K562 (cell line): ENCODE results near the gene GPM6B. TPM values are rescaled to one million over a fixed set of nuclear protein-coding genes. Genes with fewer than 3 reads are reported as not detected.

ENCODE experiments used
- ATAC-seq: fragments of 200-7000 bp; cut with Tn5 transposase; 3 replicates; pipeline ENCODE4 v1.9.1; 2020; ENCODE audit warnings: moderate library complexity
- BruUV-seq: library from RNA; stranded (reverse); fragments of 400-500 nt; replicated peaks from 2 replicates; lab custom pipeline; 2021; lab: Mats Ljungman, UMichigan
- CTCF ChIA-PET: fragments of 300-600 bp; formaldehyde crosslinking; extraction: SDS; loops from one replicate; lab custom pipeline; 2021; ENCODE audit warnings: low intra/inter-chr PET ratio; lab: Yijun Ruan, JAX
- POLR2A ChIA-PET: fragments of 300-600, 350-650 bp; sonication (Branson Sonifier 250); formaldehyde crosslinking; extraction: SDS; loops from one replicate; lab custom pipeline; 2021; ENCODE audit warnings: antibody characterized with exemption, inconsistent platforms; lab: Yijun Ruan, JAX
- DNase-seq, 4 experiments: peaks; one replicate each; pipeline versions ENCODE4 v3.0.0 to v3.0.0-alpha.2; 2011 to 2018; ENCODE audit warnings: low spot score in 3 of 4, mixed read lengths in 3 of 4; ENCODE audit errors: extremely low read depth in 1 of 4
- FAIRE-seq: peaks from 2 replicates; lab custom pipeline; 2011; peaks lifted over from hg19 to GRCh38; lab: Jason Lieb, UNC
- H2AFZ ChIP-seq: 2 replicates; pipeline ENCODE4 v1.6.0; 2011; ENCODE audit warnings: low read depth, low read length, control low read depth, inconsistent platforms
- H3K27ac ChIP-seq: fragments of 200-600 bp; 3 replicates; pipeline ENCODE4 v1.8.0; 2011; ENCODE audit warnings: low read depth, mild to moderate bottlenecking, control low read depth, inconsistent platforms, low read length, moderate library complexity, mixed read lengths; ENCODE audit errors: extremely low read depth
- H3K27me3 ChIP-seq, 2 experiments: fragments of 300-600 bp in 1 of 2; 2 replicates in 1 of 2; 3 replicates in 1 of 2; pipeline versions ENCODE4 v1.6.0 to v1.8.0; 2011; ENCODE audit warnings: inconsistent platforms in 2 of 2, low read length in 2 of 2, mild to moderate bottlenecking in 1 of 2, mixed read lengths in 1 of 2, moderate library complexity in 1 of 2; ENCODE audit not compliant: control insufficient read depth in 2 of 2, insufficient read depth in 2 of 2
- H3K36me3 ChIP-seq: fragments of 300-600 bp; 3 replicates; pipeline ENCODE4 v1.8.0; 2011; ENCODE audit warnings: mild to moderate bottlenecking, low read length, inconsistent platforms; ENCODE audit not compliant: control insufficient read depth, insufficient read depth
- H3K4me1 ChIP-seq, 2 experiments: fragments of 200-600 bp in 1 of 2; replicated peaks in 1 of 2; 2 replicates in 1 of 2; 3 replicates in 1 of 2; pipeline versions ENCODE4 v1.5.1 to v1.8.0; 2011; ENCODE audit warnings: inconsistent platforms in 2 of 2, low read length in 2 of 2, mild to moderate bottlenecking in 1 of 2, mixed read lengths in 1 of 2, moderate library complexity in 1 of 2; ENCODE audit not compliant: control insufficient read depth in 2 of 2, insufficient read depth in 2 of 2
- H3K4me2 ChIP-seq: 2 replicates; pipeline ENCODE4 v1.6.1; 2011; ENCODE audit warnings: low read length, control low read depth, inconsistent platforms, mixed read lengths; ENCODE audit not compliant: insufficient read depth
- H3K4me3 ChIP-seq: fragments of 200-600 bp; sonication (generic), shearing (Covaris generic); 2 replicates; pipeline ENCODE4 v1.5.1; 2016; ENCODE audit warnings: control low read depth, inconsistent platforms
- H3K79me2 ChIP-seq: fragments of 200-600 bp; 3 replicates; pipeline ENCODE4 v1.8.0; 2011; ENCODE audit warnings: low read length, inconsistent platforms; ENCODE audit not compliant: control insufficient read depth, insufficient read depth
- H3K9ac ChIP-seq, 2 experiments: 2 replicates each; pipeline versions ENCODE4 v1.6.0 to v1.6.1; 2011; ENCODE audit warnings: low read depth in 2 of 2, low read length in 2 of 2, control low read depth in 1 of 2, inconsistent platforms in 1 of 2, mild to moderate bottlenecking in 1 of 2, mixed read lengths in 1 of 2; ENCODE audit not compliant: insufficient read depth in 1 of 2
- H3K9me1 ChIP-seq: one replicate; pipeline ENCODE4 v1.6.0; 2011; ENCODE audit warnings: inconsistent platforms, mild to moderate bottlenecking, low read length, moderate library complexity; ENCODE audit not compliant: control insufficient read depth, insufficient read depth
- H3K9me3 ChIP-seq: replicated peaks from 2 replicates; pipeline ENCODE4 v1.5.1; 2011; ENCODE audit warnings: low read depth, low read length, inconsistent platforms; ENCODE audit not compliant: control insufficient read depth, insufficient read depth
- H4K20me1 ChIP-seq: replicated peaks from 2 replicates; pipeline ENCODE4 v1.6.1; 2011; ENCODE audit warnings: low read length, inconsistent platforms, mixed read lengths; ENCODE audit not compliant: control insufficient read depth, insufficient read depth
- BRD4 ChIP-seq: fragments of 200-600 bp; sonication (generic); IDR thresholded peaks from 2 replicates; pipeline ENCODE4 v1.6.1; 2017; ENCODE audit warnings: inconsistent platforms
- CTCF ChIP-seq, 3 experiments: IDR thresholded peaks in 2 of 3; conservative IDR thresholded peaks in 1 of 3; 2 replicates each; pipeline ENCODE4 v1.5.1; 2011 to 2012; ENCODE audit warnings: low read length in 3 of 3, mild to moderate bottlenecking in 3 of 3, control low read depth in 2 of 3, improper control_type of control experiment in 1 of 3, inconsistent platforms in 1 of 3, low read depth in 1 of 3, mixed read lengths in 1 of 3, moderate library complexity in 1 of 3; ENCODE audit not compliant: insufficient read depth in 2 of 3
- ELF1 ChIP-seq: fragments of 200-800 bp; sonication (Bioruptor generic); IDR thresholded peaks from 2 replicates; pipeline ENCODE4 v1.6.1; 2016; ENCODE audit warnings: missing genetic modification characterization, missing compliant biosample characterization
- FOXJ3 ChIP-seq: sonication (generic); formaldehyde crosslinking; IDR thresholded peaks from 2 replicates; pipeline ENCODE4 v1.4.0; 2020; ENCODE audit warnings: mild to moderate bottlenecking, missing genetic modification reagents
- HMG20A ChIP-seq: fragments of 450-650 bp; formaldehyde crosslinking; conservative IDR thresholded peaks from 2 replicates; pipeline ENCODE4 v1.4.0; 2020; ENCODE audit warnings: mild to moderate bottlenecking, mixed read lengths
- HNRNPH1 ChIP-seq: fragments of 200-400 bp; formaldehyde crosslinking; optimal IDR thresholded peaks from 2 replicates; pipeline ENCODE3; 2017; ENCODE audit warnings: low read depth, mild to moderate bottlenecking, low read length, moderate library complexity
- IRF2 ChIP-seq: sonication (generic); formaldehyde crosslinking; IDR thresholded peaks from 2 replicates; pipeline ENCODE4 v1.8.1; 2022; ENCODE audit warnings: mild to moderate bottlenecking, missing genetic modification reagents
- MBD2 ChIP-seq: sonication (generic); IDR thresholded peaks from 2 replicates; pipeline ENCODE4 v1.6.1; 2016; ENCODE audit warnings: low read depth, borderline replicate concordance
- NCOA4 ChIP-seq: fragments of 450-650 bp; IDR thresholded peaks from 2 replicates; pipeline ENCODE4 v1.6.1; 2018; ENCODE audit warnings: mild to moderate bottlenecking; ENCODE audit not compliant: partially characterized antibody
- NELFE ChIP-seq: IDR thresholded peaks from 2 replicates; pipeline ENCODE4 v1.6.1; 2011; ENCODE audit warnings: mild to moderate bottlenecking; ENCODE audit not compliant: insufficient read depth, insufficient read length
- NR2C1 ChIP-seq, 2 experiments: fragments of 450-650 bp; IDR thresholded peaks; 2 replicates each; pipeline ENCODE4 v1.6.1; 2017; ENCODE audit warnings: mild to moderate bottlenecking in 2 of 2, antibody characterized with exemption in 1 of 2, inconsistent platforms in 1 of 2, missing compliant biosample characterization in 1 of 2, missing genetic modification characterization in 1 of 2
- POLR2AphosphoS5 ChIP-seq: IDR thresholded peaks from 2 replicates; pipeline ENCODE4 v1.6.1; 2011; ENCODE audit warnings: mild to moderate bottlenecking, low read depth, low read length, moderate library complexity; ENCODE audit not compliant: control insufficient read depth, insufficient read depth
- ZBED1 ChIP-seq: IDR thresholded peaks from 2 replicates; pipeline ENCODE4 v1.6.1; 2014
- ZBTB34 ChIP-seq: fragments of 250-450 bp; sonication (Bioruptor Pico); IDR thresholded peaks from 2 replicates; pipeline ENCODE4 v1.8.0; 2021; ENCODE audit warnings: mild to moderate bottlenecking, moderate library complexity
- ZNF174 ChIP-seq: fragments of 250-450 bp; sonication (Bioruptor Pico); IDR thresholded peaks from 2 replicates; pipeline ENCODE4 v1.4.0; 2020; ENCODE audit warnings: mild to moderate bottlenecking
- ZNF175 ChIP-seq: fragments of 200-800 bp; sonication (Bioruptor generic); IDR thresholded peaks from 2 replicates; pipeline ENCODE4 v1.6.1; 2016; ENCODE audit warnings: low read depth, mild to moderate bottlenecking, missing genetic modification characterization, missing compliant biosample characterization
- ZNF3 ChIP-seq: fragments of 250-450 bp; sonication (Bioruptor Pico); IDR thresholded peaks from 2 replicates; pipeline ENCODE4 v1.5.0; 2021; ENCODE audit warnings: mild to moderate bottlenecking, moderate library complexity
- ZNF507 ChIP-seq: conservative IDR thresholded peaks from 2 replicates; pipeline ENCODE4 v1.6.1; 2017; ENCODE audit warnings: missing genetic modification characterization, missing compliant biosample characterization
- WGBS: fragments of 100-300 bp; shearing (Covaris generic); methylation state at CpG from one replicate; pipeline ENCODE4 v1.1.6; 2016; ENCODE audit warnings: low coverage, mixed read lengths; ENCODE audit not compliant: insufficient coverage; ENCODE audit errors: missing lambda C conversion rate; 5-methylcytosine and 5-hydroxymethylcytosine counted together
- in situ Hi-C: fragments of 300-500 bp; cut with MboI; formaldehyde crosslinking; loops from 4 replicates; pipeline ENCODE4 v1.15.0; 2018; ENCODE audit warnings: inconsistent platforms, mixed read lengths
- intact Hi-C: fragments of 100-400 bp; cut with micrococcal nuclease; formaldehyde crosslinking; loops from 2 replicates; pipeline ENCODE4 v1.14.2; 2022
- polyA plus RNA-seq, 8 experiments: library from polyadenylated mRNA; depleted of rRNA in 4 of 8; stranded (reverse) in 5 of 8; unstranded in 3 of 8; fragments of >200 nt; fragmentation: Nextera tagmentation in 2 of 8; fragmentation: Illumina TruSeq in 1 of 8; extraction: Ambion mirVana in 2 of 8; extraction: Trizol in 1 of 8; gene quantifications; 2 replicates each; pipeline versions ENCODE4 v1.2.1 to v1.2.3, GENCODE V29; 2011 to 2014; ENCODE audit warnings: inconsistent platforms in 1 of 8, missing spikeins in 1 of 8
- total RNA-seq, 7 experiments: library from RNA; depleted of rRNA in 6 of 7; stranded (reverse); fragments of >200 nt in 6 of 7; fragmentation: Illumina TruSeq in 2 of 7; extraction: Trizol in 2 of 7; gene quantifications; 2 replicates each; pipeline versions ENCODE4 v1.2.1 to v1.2.3, GENCODE V29; 2011 to 2021; ENCODE audit warnings: low replicate concordance in 1 of 7

Gene GPM6B
- total and polyA plus RNA-seq, 9 of the 15 experiments (the other 6 are each of a cell fraction or from before 2014, with no cell fraction given) = 0.14 to 0.32 TPM; not detected in 7

GRCh38 chrX:13793897-13794296 is 23.0 kb downstream of the GPM6B start:
- no peak for ATAC-seq
- H3K36me3 ChIP-seq = no peaks in the 10 kb centered on the region
- H4K20me1 ChIP-seq = no peaks in the 10 kb centered on the region
- H3K27me3 ChIP-seq = peaks cover 0 to 4% of the 10 kb centered on the region in 2 experiments; a peak in 3 of 5 replicates
- TF ChIP-seq ZBED1 (no peak), NR2C1 (IDR thresholded peaks at IDR 0.05) (no peak), NR2C1 (tag; IDR thresholded peaks at IDR 0.05) (no peak), ZNF174 (no peak), FOXJ3 (CRISPR knock-in tag) (no peak), ZNF3 (no peak), NCOA4 (no peak), ELF1 (tag) (no peak), HNRNPH1 (no peak), MBD2 (no peak), HMG20A (CRISPR knock-in tag) (no peak), IRF2 (CRISPR knock-in tag) (no peak), POLR2AphosphoS5 (no peak), CTCF (IDR thresholded peaks at IDR 0.05 in 2 of 3, conservative IDR thresholded peaks at IDR 0.05 in 1 of 3; ENCODE audit: insufficient read depth in 2 of 3, low read depth in 1 of 3, low read length in 3 of 3) (no peak), BRD4 (no peak), ZBTB34 (CRISPR knock-in tag) (no peak), ZNF175 (no peak), NELFE (no peak), ZNF507 (tag) (no peak)
- POLR2A ChIA-PET = no interaction called here
- no peak overlapping the region for H2AFZ ChIP-seq
- FAIRE-seq = no peak
- no peak overlapping the region for H3K9ac ChIP-seq
- in situ Hi-C loops = no loop called here
- CTCF ChIA-PET = no interaction called here
- H3K27ac ChIP-seq = no peak overlapping the region
- BruUV-seq = no TSS peak
- 6% methylated on average over 2 of the region's 2 CpGs for whole genome bisulfite sequencing
- no peaks in the 10 kb centered on the region for H3K9me1 ChIP-seq
- intact Hi-C loops = no loop called here
- DNase-seq = no peak
- H3K4me3 ChIP-seq = no peak overlapping the region
- H3K4me1 ChIP-seq = no peaks in the 10 kb centered on the region
- no peaks in the 10 kb centered on the region for H3K9me3 ChIP-seq
- no peaks in the 10 kb centered on the region for H3K79me2 ChIP-seq
- no peak overlapping the region for H3K4me2 ChIP-seq
